Epithelial cell of proximal tubule (primary cell): ENCODE data around the gene ANKRD20A1. TPM values are rescaled to one million over a fixed set of nuclear protein-coding genes. Genes with fewer than 3 reads are reported as not detected.
"Not testable (repeated sequence)": the region's sequence is repeated elsewhere in the genome, so short reads cannot be mapped to it uniquely, and the experiment has no call there.

ENCODE experiments used
- DNase-seq: peaks from one replicate; pipeline ENCODE4 v3.0.0-alpha.2; 2011; ENCODE audit warnings: low read depth
- H3K4me3 ChIP-seq: 2 replicates; pipeline ENCODE4 v1.5.1; 2011; ENCODE audit warnings: low read depth, mild to moderate bottlenecking, low read length
- total RNA-seq: library from RNA; depleted of rRNA; stranded (reverse); fragments of >200 nt; gene quantifications from 2 replicates; pipeline ENCODE4 v1.2.3, GENCODE V29; 2015

Gene ANKRD20A1
- 0.17 and 0.36 TPM in 2 replicates for total RNA-seq

- DNase-seq = not testable (repeated sequence)
Measured at GRCh38 chr9:67858871-67859270, at the start of gene ANKRD20A1. Gene ANKRD20A1, plus strand, starts transcription at chr9:67858931. Its CDS starts 496 bp downstream, at chr9:67859427.

GRCh38 chr9:67832088-67832487, 26.6 kb upstream of the ANKRD20A1 start:
- H3K4me3 ChIP-seq, DNase-seq: not testable (repeated sequence)

More at GRCh38 chr9:67858871-67859270, at the start of gene ANKRD20A1:
- not testable (repeated sequence) for H3K4me3 ChIP-seq
